Fibroblast of skin of back (primary cell): Measurements from ENCODE around the gene SCN1A. TPM values are rescaled to one million over a fixed set of nuclear protein-coding genes. Genes with fewer than 3 reads are reported as not detected.
"Not testable (repeated sequence)": the region's sequence is repeated elsewhere in the genome, so short reads cannot be mapped to it uniquely, and the experiment has no call there.

Source experiments
- DNase-seq: peaks from one replicate; pipeline ENCODE4 v3.0.0-alpha.2; 2013
- polyA plus RNA-seq, 2 experiments: library from polyadenylated mRNA; unstranded; fragments of 120-200 nt; gene quantifications; one replicate each; pipeline ENCODE4 v1.2.1, GENCODE V29; 2013; ENCODE audit not compliant: insufficient read length in 2 of 2

SCN1A gene
- polyA plus RNA-seq (2013, experiment 1 of 2; ENCODE audit: insufficient read length), result not detected
- not detected for polyA plus RNA-seq (2013, experiment 2 of 2; ENCODE audit: insufficient read length)

GRCh38 chr2:166127217-166128155 lies at the start of gene SCN1A:
SCN1A (minus strand) TSS chr2:166128020; CDS start chr2:166073621, 54,399 bp downstream.
- peak; percentile 26 for DNase-seq

- DNase-seq, result no peak
These were observed 45.4 kb upstream of the SCN1A start for GRCh38 chr2:166173263-166173662.

- DNase-seq, result no peak
These were observed 43.4 kb upstream of the SCN1A start for GRCh38 chr2:166171216-166171615.

GRCh38 chr2:166170356-166170755 lies 42.5 kb upstream of the SCN1A start:
- peak; percentile 22 for DNase-seq

- DNase-seq, result peak; percentile 33
These were observed 39.6 kb upstream of the SCN1A start for GRCh38 chr2:166167449-166167848.

- no peak for DNase-seq
These were observed 36.0 kb upstream of the SCN1A start for GRCh38 chr2:166163775-166164174.

GRCh38 chr2:166158546-166158945 lies 30.7 kb upstream of the SCN1A start:
- no peak for DNase-seq

- DNase-seq, result no peak
These were observed 29.8 kb upstream of the SCN1A start for GRCh38 chr2:166157578-166157977.

GRCh38 chr2:166156985-166157490 lies 29.2 kb upstream of the SCN1A start:
- DNase-seq, result no peak

GRCh38 chr2:166155589-166155988 lies 27.8 kb upstream of the SCN1A start:
- no peak for DNase-seq

GRCh38 chr2:166154685-166155338 lies 27.0 kb upstream of the SCN1A start:
- DNase-seq, result no peak

- no peak for DNase-seq
These were observed 24.2 kb upstream of the SCN1A start for GRCh38 chr2:166152064-166152463.

GRCh38 chr2:166148500-166149400 lies 20.9 kb upstream of the SCN1A start:
- DNase-seq, result no peak

- DNase-seq, result no peak
These were observed 20.1 kb upstream of the SCN1A start for GRCh38 chr2:166147883-166148282.

- no peak for DNase-seq
These were observed 16.3 kb upstream of the SCN1A start for GRCh38 chr2:166144071-166144470.

GRCh38 chr2:166140932-166141331 lies 13.1 kb upstream of the SCN1A start:
- no peak for DNase-seq

GRCh38 chr2:166140475-166140874 lies 12.7 kb upstream of the SCN1A start:
- DNase-seq, result no peak

- DNase-seq, result not testable (repeated sequence)
These were observed 11.7 kb upstream of the SCN1A start for GRCh38 chr2:166139479-166139878.

- no peak for DNase-seq
These were observed 10.8 kb upstream of the SCN1A start for GRCh38 chr2:166138667-166139066.

GRCh38 chr2:166138144-166138543 lies 10.3 kb upstream of the SCN1A start:
- no peak for DNase-seq

GRCh38 chr2:166137331-166137730 lies 9.5 kb upstream of the SCN1A start:
- no peak for DNase-seq

- no peak for DNase-seq
These were observed 8.0 kb upstream of the SCN1A start for GRCh38 chr2:166135849-166136258.
